ENCODE results near the gene LYSMD4. TPM values are rescaled to one million over a fixed set of nuclear protein-coding genes. Genes with fewer than 3 reads are reported as not detected.

The LYSMD4 gene
- total RNA-seq, 1 donor from 2014 or later, result 7.9 TPM

- no peaks in the 10 kb centered on the region for H3K36me3 ChIP-seq (ENCODE audit: control insufficient read depth, insufficient read depth, low read length)
- H3K27me3 ChIP-seq (ENCODE audit: control insufficient read depth, insufficient read depth, low read length), result no peaks in the 10 kb centered on the region
- H3K4me3 ChIP-seq (ENCODE audit: low read depth, low read length), result no peak overlapping the region
- DNase-seq (ENCODE audit: low read depth), result no peak
- TF ChIP-seq, protein P1, sequence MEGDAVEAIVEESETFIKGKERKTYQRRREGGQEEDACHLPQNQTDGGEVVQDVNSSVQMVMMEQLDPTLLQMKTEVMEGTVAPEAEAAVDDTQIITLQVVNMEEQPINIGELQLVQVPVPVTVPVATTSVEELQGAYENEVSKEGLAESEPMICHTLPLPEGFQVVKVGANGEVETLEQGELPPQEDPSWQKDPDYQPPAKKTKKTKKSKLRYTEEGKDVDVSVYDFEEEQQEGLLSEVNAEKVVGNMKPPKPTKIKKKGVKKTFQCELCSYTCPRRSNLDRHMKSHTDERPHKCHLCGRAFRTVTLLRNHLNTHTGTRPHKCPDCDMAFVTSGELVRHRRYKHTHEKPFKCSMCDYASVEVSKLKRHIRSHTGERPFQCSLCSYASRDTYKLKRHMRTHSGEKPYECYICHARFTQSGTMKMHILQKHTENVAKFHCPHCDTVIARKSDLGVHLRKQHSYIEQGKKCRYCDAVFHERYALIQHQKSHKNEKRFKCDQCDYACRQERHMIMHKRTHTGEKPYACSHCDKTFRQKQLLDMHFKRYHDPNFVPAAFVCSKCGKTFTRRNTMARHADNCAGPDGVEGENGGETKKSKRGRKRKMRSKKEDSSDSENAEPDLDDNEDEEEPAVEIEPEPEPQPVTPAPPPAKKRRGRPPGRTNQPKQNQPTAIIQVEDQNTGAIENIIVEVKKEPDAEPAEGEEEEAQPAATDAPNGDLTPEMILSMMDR (IDR thresholded peaks at IDR 0.05; ENCODE audit: insufficient read depth, low read length, poor library complexity, severe bottlenecking), result peak; percentile 51
Measured at GRCh38 chr15:99729920-99730319, 3.3 kb downstream of the LYSMD4 start.

- no peaks in the 10 kb centered on the region for H3K27me3 ChIP-seq (ENCODE audit: control insufficient read depth, insufficient read depth, low read length)
- TF ChIP-seq, protein P1 (IDR thresholded peaks at IDR 0.05; ENCODE audit: insufficient read depth, low read length, poor library complexity, severe bottlenecking), result no peak
- no peak for DNase-seq (ENCODE audit: low read depth)
- H3K4me3 ChIP-seq (ENCODE audit: low read depth, low read length), result no peak overlapping the region
- H3K36me3 ChIP-seq (ENCODE audit: control insufficient read depth, insufficient read depth, low read length), result no peaks in the 10 kb centered on the region
Measured at GRCh38 chr15:99729327-99729726, 3.9 kb downstream of the LYSMD4 start.

GRCh38 chr15:99728916-99729315 is 4.3 kb downstream of the LYSMD4 start:
- Histone ChIP-seq H3K36me3 (ENCODE audit: control insufficient read depth, insufficient read depth, low read length) (no peaks in the 10 kb centered on the region), H3K4me3 (ENCODE audit: low read depth, low read length) (no peak overlapping the region), H3K27me3 (ENCODE audit: control insufficient read depth, insufficient read depth, low read length) (no peaks in the 10 kb centered on the region)
- TF ChIP-seq, protein P1 (IDR thresholded peaks at IDR 0.05; ENCODE audit: insufficient read depth, low read length, poor library complexity, severe bottlenecking), result no peak
- no peak for DNase-seq (ENCODE audit: low read depth)

DNA sequence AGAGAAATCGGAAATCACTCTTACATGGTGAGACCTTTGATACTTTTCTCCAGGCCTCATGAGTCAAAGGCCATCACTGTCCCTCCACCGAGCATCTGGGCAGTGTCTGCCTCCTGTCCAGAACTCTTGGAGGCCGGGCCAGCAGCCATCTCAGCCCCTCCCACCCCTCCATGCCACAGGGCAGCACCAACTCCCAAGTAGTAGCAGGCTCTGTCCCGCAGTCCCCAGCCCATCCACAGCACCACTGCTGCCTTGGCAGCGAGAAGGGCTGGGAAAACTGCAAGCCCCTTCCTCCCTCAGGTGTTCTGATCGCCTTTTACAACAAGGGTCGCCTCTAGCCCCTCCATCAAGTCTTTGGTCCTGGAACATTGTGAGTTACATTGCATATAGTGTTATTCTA is 5.5 kb downstream of the LYSMD4 start:
- Histone ChIP-seq H3K27me3 (ENCODE audit: control insufficient read depth, insufficient read depth, low read length) (no peaks in the 10 kb centered on the region), H3K4me3 (ENCODE audit: low read depth, low read length) (no peak overlapping the region), H3K36me3 (ENCODE audit: control insufficient read depth, insufficient read depth, low read length) (no peaks in the 10 kb centered on the region)
- TF ChIP-seq, protein P1 (IDR thresholded peaks at IDR 0.05; ENCODE audit: insufficient read depth, low read length, poor library complexity, severe bottlenecking), result no peak
- no peak for DNase-seq (ENCODE audit: low read depth)

DNA sequence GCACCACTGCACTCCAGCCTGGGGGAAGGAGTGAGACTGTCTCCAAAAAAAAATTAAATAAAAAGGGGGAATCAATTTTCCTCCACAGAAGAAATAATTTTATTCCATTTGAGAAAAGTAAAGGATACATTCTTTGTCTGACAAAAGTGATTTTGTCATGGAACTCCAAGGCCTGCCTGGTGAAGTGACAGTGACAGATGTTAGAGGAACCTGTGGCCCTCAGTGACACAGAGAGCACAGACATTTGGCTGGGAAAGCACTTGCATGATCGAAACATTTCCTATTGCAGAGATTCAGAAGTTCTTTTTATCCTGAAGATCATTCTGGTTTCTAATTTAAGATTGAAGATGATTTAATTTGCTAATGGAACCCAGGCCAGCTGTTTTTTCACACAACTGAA is 5.9 kb downstream of the LYSMD4 start:
- DNase-seq (ENCODE audit: low read depth), result no peak

GRCh38 chr15:99726333-99726732 is 6.9 kb downstream of the LYSMD4 start:
- H3K36me3 ChIP-seq (ENCODE audit: control insufficient read depth, insufficient read depth, low read length), result no peaks in the 10 kb centered on the region
- TF ChIP-seq, protein P1 (IDR thresholded peaks at IDR 0.05; ENCODE audit: insufficient read depth, low read length, poor library complexity, severe bottlenecking), result no peak
- H3K4me3 ChIP-seq (ENCODE audit: low read depth, low read length), result no peak overlapping the region
- DNase-seq (ENCODE audit: low read depth), result no peak
- no peaks in the 10 kb centered on the region for H3K27me3 ChIP-seq (ENCODE audit: control insufficient read depth, insufficient read depth, low read length)

More for the DNA sequence above, 5.9 kb downstream of the LYSMD4 start:
- Histone ChIP-seq H3K36me3 (ENCODE audit: control insufficient read depth, insufficient read depth, low read length) (no peaks in the 10 kb centered on the region), H3K27me3 (ENCODE audit: control insufficient read depth, insufficient read depth, low read length) (no peaks in the 10 kb centered on the region), H3K4me3 (ENCODE audit: low read depth, low read length) (no peak overlapping the region)
- TF ChIP-seq, protein P1 (IDR thresholded peaks at IDR 0.05; ENCODE audit: insufficient read depth, low read length, poor library complexity, severe bottlenecking), result no peak

All from kidney epithelial cell (primary cell).